GM19467 (cell line): ENCODE results near the gene EGLN2.
A peak's percentile ranks its signal among the peaks of the same experiment; 100 is the strongest.
"Not testable (repeated sequence)": the region's sequence is repeated elsewhere in the genome, so short reads cannot be mapped to it uniquely, and the experiment has no call there.

Experiments
- ATAC-seq: cut with Tn5 transposase; IDR thresholded peaks from one replicate; pipeline ENCODE4 v1.9.1; 2021; ENCODE audit warnings: mild to moderate bottlenecking, moderate library complexity; ENCODE audit not compliant: unreplicated experiment

EGLN2 gene

DNA sequence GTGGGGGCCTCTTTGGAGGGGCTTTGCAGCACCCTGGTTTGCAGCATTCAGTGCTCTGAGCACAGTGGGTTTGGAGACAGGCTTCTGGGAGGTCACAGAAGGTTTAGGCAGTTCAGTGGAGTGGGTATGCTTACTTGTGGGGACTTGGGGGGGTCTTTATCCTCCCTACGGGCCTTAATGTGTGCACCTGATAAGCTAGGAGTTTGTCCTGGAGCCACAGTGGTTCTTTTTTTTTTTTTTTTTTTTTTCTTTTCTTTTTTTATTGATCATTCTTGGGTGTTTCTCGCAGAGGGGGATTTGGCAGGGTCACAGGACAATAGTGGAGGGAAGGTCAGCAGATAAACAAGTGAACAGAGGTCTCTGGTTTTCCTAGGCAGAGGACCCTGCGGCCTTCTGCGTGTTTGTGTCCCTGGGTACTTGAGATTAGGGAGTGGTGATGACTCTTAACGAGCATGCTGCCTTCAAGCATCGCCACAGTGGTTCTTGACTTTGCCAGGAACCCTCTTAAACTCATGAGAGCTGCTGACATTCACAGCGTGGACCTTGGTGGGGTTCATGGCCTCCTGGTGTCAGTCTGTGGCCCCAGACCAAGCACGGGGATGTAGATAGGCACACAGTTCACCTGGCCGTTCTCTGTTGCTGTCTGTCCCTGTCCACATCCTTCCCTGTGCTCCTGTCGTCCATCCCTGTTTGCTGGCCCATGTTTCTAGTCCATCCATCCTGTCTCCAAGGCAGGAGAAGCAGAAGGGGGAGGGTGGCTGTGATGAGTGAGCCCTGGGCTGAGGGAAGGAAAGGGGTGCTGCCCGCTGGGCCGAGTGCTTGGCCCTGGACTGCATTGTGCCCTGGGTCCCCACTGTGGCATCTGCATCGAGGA, 2.7 kb downstream of the EGLN2 start:
- ATAC-seq = no peak

DNA sequence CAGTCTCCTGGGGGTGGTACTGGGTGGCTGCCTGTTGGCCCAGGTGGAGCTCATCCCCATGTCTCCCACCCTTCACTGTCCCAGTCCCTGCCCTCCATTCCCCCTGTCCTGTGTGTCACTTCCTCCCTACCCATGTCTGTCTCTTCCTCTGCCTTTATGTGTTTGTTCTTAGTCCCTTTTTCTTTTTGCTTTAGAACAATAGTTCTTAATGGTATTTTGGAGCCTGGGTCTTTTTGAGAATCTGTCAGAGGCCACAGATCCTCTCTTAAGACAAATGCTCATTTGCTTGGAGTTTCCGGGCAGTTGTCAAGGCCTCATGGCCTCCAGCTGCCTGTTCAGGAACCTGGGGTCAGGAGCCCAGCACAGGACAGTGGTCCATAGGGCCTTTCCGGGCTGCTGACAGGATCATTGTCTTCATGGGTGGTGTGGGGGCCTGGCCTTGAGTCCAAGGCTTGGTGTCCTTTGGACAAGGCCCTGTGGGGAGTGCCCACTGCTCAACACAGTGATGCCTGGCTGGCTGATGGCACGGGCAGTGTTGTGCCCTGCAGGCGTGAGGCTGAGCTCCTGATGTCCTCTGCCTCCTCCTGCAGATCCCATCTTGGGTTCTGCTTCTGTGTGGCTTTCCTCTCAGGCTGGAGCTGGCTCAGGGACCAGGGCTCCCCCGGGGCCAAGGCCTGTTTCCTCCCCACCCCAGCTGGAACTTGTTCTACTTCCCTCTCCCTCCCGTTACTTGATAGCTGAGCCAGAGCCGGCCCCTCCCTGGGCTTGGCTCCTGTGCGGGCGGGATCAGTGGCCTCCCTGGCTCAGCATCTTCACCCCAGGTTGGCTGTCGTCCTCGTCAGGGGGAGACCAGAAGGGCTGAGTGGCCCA, 3.5 kb downstream of the EGLN2 start:
- no peak for ATAC-seq

GRCh38 chr19:40803170-40803856, 4.3 kb downstream of the EGLN2 start:
- ATAC-seq = no peak

GRCh38 chr19:40803857-40804782, 5.1 kb downstream of the EGLN2 start:
- no peak for ATAC-seq

GRCh38 chr19:40804783-40805242, 5.8 kb downstream of the EGLN2 start:
- ATAC-seq = no peak

DNA sequence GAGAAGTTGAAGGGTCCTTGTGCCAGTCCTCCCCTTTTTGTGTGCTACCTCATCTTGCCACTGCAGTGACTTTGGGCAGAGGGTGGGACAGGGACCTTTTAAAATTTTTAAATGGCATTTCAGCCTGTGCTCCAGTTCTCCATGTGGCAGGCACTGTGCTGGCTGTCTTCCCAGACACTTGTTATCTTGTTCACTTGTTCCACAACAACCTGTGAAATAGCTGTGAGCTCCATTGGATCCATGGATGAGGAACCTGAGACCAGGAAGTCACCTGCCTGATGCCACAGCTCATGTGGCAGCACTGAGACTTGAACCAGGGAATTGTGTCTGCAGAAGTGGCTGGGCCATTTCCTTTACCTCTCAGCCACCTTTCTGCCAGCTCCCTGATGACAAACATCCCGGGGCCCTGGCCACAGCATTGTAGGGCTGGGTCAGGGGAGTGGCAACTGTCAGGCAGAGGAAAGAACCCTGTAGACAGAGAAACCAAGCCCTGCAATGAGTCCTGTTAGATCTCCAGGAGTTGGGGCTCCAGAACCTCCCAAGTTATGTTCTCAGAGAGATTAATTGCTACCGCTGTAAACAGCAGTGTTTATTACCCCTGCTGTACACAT, 6.4 kb downstream of the EGLN2 start:
- ATAC-seq = no peak

DNA sequence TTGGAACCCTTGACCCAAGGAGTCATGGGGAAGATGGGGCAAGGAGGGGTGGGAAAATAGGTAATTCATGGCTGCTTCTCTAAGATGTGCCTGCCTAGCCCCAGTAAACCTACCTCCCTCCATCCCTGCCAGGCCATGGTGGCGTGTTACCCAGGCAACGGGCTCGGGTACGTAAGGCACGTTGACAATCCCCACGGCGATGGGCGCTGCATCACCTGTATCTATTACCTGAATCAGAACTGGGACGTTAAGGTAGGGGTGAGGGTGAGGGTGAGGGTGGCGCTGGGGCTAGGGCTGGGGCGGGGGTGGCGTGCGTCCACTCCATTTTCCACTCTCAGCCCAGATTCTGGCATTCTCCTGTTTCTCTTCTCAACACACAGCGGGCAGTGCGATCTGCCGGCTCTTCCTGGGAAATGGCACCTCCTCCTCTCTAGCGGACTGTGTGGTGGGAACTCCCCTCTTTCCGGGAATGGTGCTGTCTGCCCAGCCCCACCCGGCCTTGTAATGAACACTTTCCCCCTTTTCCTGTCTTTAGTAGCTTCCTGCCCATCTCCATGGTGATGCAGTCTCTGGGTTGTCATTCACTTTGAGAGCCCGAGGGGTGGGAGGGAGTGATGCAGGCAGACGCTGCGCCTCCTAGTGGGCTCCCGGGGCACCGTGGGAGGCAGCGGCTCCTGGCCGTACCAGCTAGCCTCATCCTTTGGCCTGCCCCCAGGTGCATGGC, 7.6 kb downstream of the EGLN2 start:
- ATAC-seq = no peak

DNA sequence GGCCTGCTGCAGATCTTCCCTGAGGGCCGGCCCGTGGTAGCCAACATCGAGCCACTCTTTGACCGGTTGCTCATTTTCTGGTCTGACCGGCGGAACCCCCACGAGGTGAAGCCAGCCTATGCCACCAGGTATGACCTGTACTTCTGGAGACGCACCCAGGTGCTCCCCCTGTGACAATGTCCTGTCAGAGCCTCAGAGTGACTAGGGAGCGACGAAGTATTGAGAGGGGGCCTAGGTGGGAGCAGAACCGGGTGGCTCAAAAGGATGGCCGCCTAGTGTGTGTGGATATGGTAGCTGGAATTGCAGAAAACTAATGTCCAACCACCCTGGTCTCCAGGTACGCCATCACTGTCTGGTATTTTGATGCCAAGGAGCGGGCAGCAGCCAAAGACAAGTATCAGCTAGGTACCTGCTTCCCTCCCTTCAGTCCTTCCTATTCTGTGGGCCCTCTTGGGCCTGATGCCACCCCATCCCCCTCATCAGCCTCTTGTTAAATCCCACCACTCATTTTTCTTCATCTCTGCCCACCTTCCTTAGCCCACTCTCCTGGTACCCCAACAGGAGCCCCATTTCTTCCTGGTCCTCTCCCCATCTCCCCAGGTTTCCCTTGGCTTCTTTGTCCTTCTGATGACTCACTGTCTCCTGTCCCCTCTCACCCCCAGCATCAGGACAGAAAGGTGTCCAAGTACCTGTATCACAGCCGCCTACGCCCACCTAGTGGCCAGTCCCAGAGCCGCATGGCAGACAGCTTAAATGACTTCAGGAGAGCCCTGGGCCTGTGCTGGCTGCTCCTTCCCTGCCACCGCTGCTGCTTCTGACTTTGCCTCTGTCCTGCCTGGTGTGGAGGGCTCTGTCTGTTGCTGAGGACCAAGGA, 8.4 kb downstream of the EGLN2 start:
- no peak for ATAC-seq

GRCh38 chr19:40808021-40808325, 9.0 kb downstream of the EGLN2 start:
- ATAC-seq = no peak

- ATAC-seq = no peak
Measured at GRCh38 chr19:40808497-40808896, 9.5 kb downstream of the EGLN2 start.

DNA sequence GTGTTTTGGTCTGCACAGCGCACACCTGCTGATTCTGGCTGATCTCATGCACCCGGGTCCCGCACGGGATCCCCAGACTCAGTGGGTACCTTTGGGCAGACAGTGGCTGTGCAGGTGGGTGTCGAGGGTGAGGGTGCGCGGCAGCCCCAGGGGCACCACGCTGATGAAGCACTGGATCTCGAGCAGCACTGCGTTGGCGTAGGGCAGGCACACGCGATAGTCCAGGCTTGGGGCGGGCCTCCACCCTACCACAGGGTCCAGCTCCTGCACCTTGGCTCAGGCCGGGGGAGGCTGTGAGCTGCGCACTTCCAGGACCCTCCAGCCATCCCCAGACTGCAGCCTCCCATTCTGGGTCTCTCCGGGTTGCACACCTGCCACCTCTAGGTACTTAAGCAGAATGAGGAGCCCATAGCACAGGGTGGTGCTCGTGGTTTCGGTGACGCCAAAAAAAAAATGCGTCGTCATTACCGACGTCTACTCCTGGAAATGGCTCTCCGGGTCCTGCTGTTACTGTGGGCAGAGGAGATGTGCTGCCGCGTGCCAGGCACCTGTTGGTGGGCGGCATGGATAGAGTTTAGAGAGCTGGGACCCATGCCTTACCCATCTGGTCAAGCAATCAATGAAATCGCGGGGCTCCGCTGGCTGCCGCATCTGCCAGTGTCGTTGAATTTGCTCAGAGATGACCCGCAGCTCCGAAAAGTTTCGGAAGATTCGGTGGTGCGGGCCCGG, 10.5 kb downstream of the EGLN2 start:
- no peak for ATAC-seq

GRCh38 chr19:40810160-40810559, 11.2 kb downstream of the EGLN2 start:
- ATAC-seq = no peak

GRCh38 chr19:40810649-40811408, 11.8 kb downstream of the EGLN2 start:
- ATAC-seq = peak; percentile 54

DNA sequence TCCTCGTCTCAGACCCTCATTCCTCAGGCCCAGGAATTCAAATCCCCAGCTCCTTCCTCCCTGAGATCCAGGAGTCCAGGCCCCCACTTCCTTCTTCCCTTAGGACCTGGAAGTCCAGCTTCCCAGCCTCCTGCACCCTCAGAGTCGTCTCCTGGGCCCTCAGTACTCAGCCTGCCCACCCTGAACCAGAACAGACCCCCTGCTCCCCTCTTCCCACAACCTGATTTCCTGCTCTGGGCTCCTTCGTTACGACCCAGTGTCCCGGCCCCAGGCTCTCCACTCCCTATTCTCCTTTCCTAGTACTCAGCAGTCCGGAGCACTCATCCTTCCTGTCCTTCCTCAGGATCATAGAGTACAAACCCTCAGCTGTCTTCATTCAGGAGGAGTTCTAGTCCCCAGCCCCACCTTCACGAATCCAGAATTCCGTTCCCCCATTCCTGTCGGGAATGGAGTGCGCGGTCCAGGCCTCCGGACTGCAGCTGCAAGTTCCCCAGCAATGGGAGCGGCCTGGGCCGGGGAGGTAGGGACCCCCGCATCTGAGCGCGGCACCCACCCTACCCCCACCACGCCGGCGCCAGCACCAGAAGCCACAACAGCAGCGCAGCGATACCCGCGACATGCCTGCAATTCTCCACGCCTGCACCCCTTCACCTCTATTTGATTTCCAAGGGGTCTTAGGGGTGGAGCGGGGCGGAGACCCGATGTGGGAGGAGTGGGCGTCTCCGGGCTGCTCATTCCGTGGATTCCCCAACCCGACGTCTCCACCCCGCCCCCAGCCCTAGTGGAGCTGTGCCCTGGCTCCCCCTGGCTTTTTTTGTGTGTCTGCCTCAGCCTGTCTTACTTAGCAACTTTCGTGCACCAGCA, 12.7 kb downstream of the EGLN2 start:
- no peak for ATAC-seq

GRCh38 chr19:40812571-40812970, 13.6 kb downstream of the EGLN2 start:
- ATAC-seq = not testable (repeated sequence)

DNA sequence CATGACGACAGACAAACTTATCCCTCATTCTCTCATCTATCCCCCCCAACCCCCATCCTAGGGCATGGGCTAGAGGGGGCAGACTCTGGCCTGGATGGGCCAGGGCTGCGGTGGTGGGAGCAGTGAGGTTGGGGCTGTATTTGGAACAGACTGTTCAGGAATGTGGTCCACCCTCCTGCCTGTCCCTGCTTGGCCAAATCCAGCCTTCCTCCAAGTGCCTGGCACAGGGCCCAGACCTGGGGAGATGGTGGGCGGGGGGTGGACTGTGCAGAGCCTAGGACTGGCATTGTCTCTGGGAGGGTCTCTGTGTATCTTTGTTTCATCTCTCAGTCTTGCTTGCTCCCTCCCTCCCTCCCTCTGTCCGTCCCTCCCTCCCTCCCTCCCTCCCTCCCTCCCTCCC, 14.2 kb downstream of the EGLN2 start:
- ATAC-seq = no peak
